ENCODE results near the gene PRKAG3.

PRKAG3 gene

GRCh38 chr2:218827701-218828476, 3.7 kb downstream of the PRKAG3 start:
- H3K4me1 ChIP-seq = no peaks in the 10 kb centered on the region
- no peak overlapping the region for H3K4me3 ChIP-seq
- no peak overlapping the region for H3K4me2 ChIP-seq
- no peak overlapping the region for H3K27ac ChIP-seq
- H3K9me3 ChIP-seq = no peaks in the 10 kb centered on the region
- no peak overlapping the region for H3K9ac ChIP-seq
- TF ChIP-seq Cebpa-rat (IDR thresholded peaks at IDR 0.05) = no peak
- H3K27me3 ChIP-seq = no peaks in the 10 kb centered on the region
- no peaks in the 10 kb centered on the region for H4K20me1 ChIP-seq
- H3K36me3 ChIP-seq = no peaks in the 10 kb centered on the region

- Histone ChIP-seq H3K4me3 (no peak overlapping the region), H3K4me1 (no peaks in the 10 kb centered on the region), H4K20me1 (no peaks in the 10 kb centered on the region), H3K27me3 (no peaks in the 10 kb centered on the region), H3K27ac (no peak overlapping the region), H3K36me3 (no peaks in the 10 kb centered on the region), H3K4me2 (no peak overlapping the region), H3K9ac (no peak overlapping the region), H3K9me3 (no peaks in the 10 kb centered on the region)
- TF ChIP-seq Cebpa-rat (IDR thresholded peaks at IDR 0.05) = no peak
These were observed 4.8 kb downstream of the PRKAG3 start for GRCh38 chr2:218826791-218827190.

- Histone ChIP-seq H4K20me1 (no peaks in the 10 kb centered on the region), H3K27ac (no peak overlapping the region), H3K4me1 (no peaks in the 10 kb centered on the region), H3K4me3 (no peak overlapping the region), H3K9me3 (no peaks in the 10 kb centered on the region), H3K27me3 (no peaks in the 10 kb centered on the region), H3K4me2 (no peak overlapping the region), H3K9ac (no peak overlapping the region), H3K36me3 (no peaks in the 10 kb centered on the region)
- no peak for TF ChIP-seq Cebpa-rat (IDR thresholded peaks at IDR 0.05)
These were observed 7.6 kb downstream of the PRKAG3 start for GRCh38 chr2:218824004-218824403.

- Histone ChIP-seq H3K36me3 (no peaks in the 10 kb centered on the region), H3K9me3 (no peaks in the 10 kb centered on the region), H3K27ac (no peak overlapping the region), H3K4me3 (no peak overlapping the region), H3K4me1 (no peaks in the 10 kb centered on the region), H3K9ac (no peak overlapping the region), H3K27me3 (no peaks in the 10 kb centered on the region), H4K20me1 (no peaks in the 10 kb centered on the region), H3K4me2 (no peak overlapping the region)
- no peak for TF ChIP-seq Cebpa-rat (IDR thresholded peaks at IDR 0.05)
These were observed 8.3 kb downstream of the PRKAG3 start for GRCh38 chr2:218823196-218823855.

- no peak overlapping the region for H3K9ac ChIP-seq
- H3K4me2 ChIP-seq = no peak overlapping the region
- H3K27me3 ChIP-seq = no peaks in the 10 kb centered on the region
- no peak for TF ChIP-seq Cebpa-rat (IDR thresholded peaks at IDR 0.05)
- no peaks in the 10 kb centered on the region for H3K4me1 ChIP-seq
- no peaks in the 10 kb centered on the region for H3K9me3 ChIP-seq
- no peaks in the 10 kb centered on the region for H4K20me1 ChIP-seq
- no peak overlapping the region for H3K27ac ChIP-seq
- H3K4me3 ChIP-seq = no peak overlapping the region
- no peaks in the 10 kb centered on the region for H3K36me3 ChIP-seq
These were observed 9.0 kb downstream of the PRKAG3 start for GRCh38 chr2:218822622-218823021.

- H3K9ac ChIP-seq = no peak overlapping the region
- H3K4me2 ChIP-seq = no peak overlapping the region
- H3K4me3 ChIP-seq = no peak overlapping the region
- H3K27me3 ChIP-seq = no peaks in the 10 kb centered on the region
- H3K27ac ChIP-seq = no peak overlapping the region
- H3K4me1 ChIP-seq = no peaks in the 10 kb centered on the region
- H3K36me3 ChIP-seq = no peaks in the 10 kb centered on the region
- H3K9me3 ChIP-seq = no peaks in the 10 kb centered on the region
- no peak for TF ChIP-seq Cebpa-rat (IDR thresholded peaks at IDR 0.05)
- no peaks in the 10 kb centered on the region for H4K20me1 ChIP-seq
These were observed 9.9 kb downstream of the PRKAG3 start for GRCh38 chr2:218821605-218822211.

GRCh38 chr2:218820746-218821369, 10.7 kb downstream of the PRKAG3 start:
- Histone ChIP-seq H3K9ac (no peak overlapping the region), H3K4me2 (no peak overlapping the region), H3K4me1 (no peaks in the 10 kb centered on the region), H3K9me3 (no peaks in the 10 kb centered on the region), H3K36me3 (no peaks in the 10 kb centered on the region), H4K20me1 (no peaks in the 10 kb centered on the region), H3K27me3 (no peaks in the 10 kb centered on the region), H3K4me3 (no peak overlapping the region), H3K27ac (no peak overlapping the region)
- TF ChIP-seq Cebpa-rat (IDR thresholded peaks at IDR 0.05) = no peak

- no peaks in the 10 kb centered on the region for H3K36me3 ChIP-seq
- H3K27ac ChIP-seq = no peak overlapping the region
- no peak for TF ChIP-seq Cebpa-rat (IDR thresholded peaks at IDR 0.05)
- H3K4me3 ChIP-seq = no peak overlapping the region
- no peaks in the 10 kb centered on the region for H4K20me1 ChIP-seq
- H3K27me3 ChIP-seq = no peaks in the 10 kb centered on the region
- no peak overlapping the region for H3K9ac ChIP-seq
- no peaks in the 10 kb centered on the region for H3K9me3 ChIP-seq
- H3K4me1 ChIP-seq = no peaks in the 10 kb centered on the region
- no peak overlapping the region for H3K4me2 ChIP-seq
These were observed 12.5 kb downstream of the PRKAG3 start for GRCh38 chr2:218819093-218819492.

GRCh38 chr2:218816561-218817011, 15.0 kb downstream of the PRKAG3 start:
- no peak for TF ChIP-seq Cebpa-rat (IDR thresholded peaks at IDR 0.05)
- H3K4me2 ChIP-seq = no peak overlapping the region
- H4K20me1 ChIP-seq = no peaks in the 10 kb centered on the region; the same call in 1 of the 2 replicates
- no peaks in the 10 kb centered on the region for H3K4me1 ChIP-seq
- no peak overlapping the region for H3K4me3 ChIP-seq
- no peak overlapping the region for H3K9ac ChIP-seq
- no peaks in the 10 kb centered on the region for H3K9me3 ChIP-seq
- H3K27me3 ChIP-seq = no peaks in the 10 kb centered on the region
- H3K27ac ChIP-seq = no peak overlapping the region
- H3K36me3 ChIP-seq = no peaks in the 10 kb centered on the region

GRCh38 chr2:218815649-218816048, 16.0 kb downstream of the PRKAG3 start:
- H3K4me3 ChIP-seq = no peak overlapping the region
- H3K9ac ChIP-seq = no peak overlapping the region
- no peak for TF ChIP-seq Cebpa-rat (IDR thresholded peaks at IDR 0.05)
- H3K27ac ChIP-seq = no peak overlapping the region
- no peaks in the 10 kb centered on the region for H3K27me3 ChIP-seq
- no peaks in the 10 kb centered on the region for H3K9me3 ChIP-seq
- H4K20me1 ChIP-seq = no peaks in the 10 kb centered on the region; the same call in 1 of the 2 replicates
- no peak overlapping the region for H3K4me2 ChIP-seq
- no peaks in the 10 kb centered on the region for H3K4me1 ChIP-seq
- no peaks in the 10 kb centered on the region for H3K36me3 ChIP-seq
